ENCODE results near the gene ADAP2.

ADAP2 gene

GRCh38 chr17:30921544-30922196, at the start of gene ADAP2:
ADAP2 (plus strand) TSS chr17:30921945; CDS start chr17:30922015, 70 bp downstream.
- H3K27me3 ChIP-seq (replicated peaks; ENCODE audit: control insufficient read depth, insufficient read depth, low read length), result no peaks in the 10 kb centered on the region; the same call in 1 of the 2 replicates
- peak; percentile 40 for DNase-seq (ENCODE audit: extremely low read depth, insufficient read length)
- H3K36me3 ChIP-seq (ENCODE audit: control insufficient read depth, insufficient read depth, low read length), result no peaks in the 10 kb centered on the region
- TF ChIP-seq CTCF (IDR thresholded peaks at IDR 0.05; ENCODE audit: insufficient read depth, low read length, poor library complexity, severe bottlenecking), result no peak
- peak within 1 kb of the TSS; percentile 52 for H3K4me3 ChIP-seq (replicated peaks; ENCODE audit: low read depth, low read length)

- Histone ChIP-seq H3K27me3 (replicated peaks; ENCODE audit: control insufficient read depth, insufficient read depth, low read length) (no peaks in the 10 kb centered on the region), H3K36me3 (ENCODE audit: control insufficient read depth, insufficient read depth, low read length) (peaks cover 4% of the 10 kb centered on the region), H3K4me3 (replicated peaks; ENCODE audit: low read depth, low read length) (no peak overlapping the region)
- no peak for TF ChIP-seq CTCF (IDR thresholded peaks at IDR 0.05; ENCODE audit: insufficient read depth, low read length, poor library complexity, severe bottlenecking)
- no peak for DNase-seq (ENCODE audit: extremely low read depth, insufficient read length)
These were observed 35.6 kb upstream of the ADAP2 start for GRCh38 chr17:30886187-30886586.

- no peaks in the 10 kb centered on the region for H3K27me3 ChIP-seq (replicated peaks; ENCODE audit: control insufficient read depth, insufficient read depth, low read length)
- H3K36me3 ChIP-seq (ENCODE audit: control insufficient read depth, insufficient read depth, low read length), result peaks cover 4% of the 10 kb centered on the region; the same call in 1 of the 2 replicates
- H3K4me3 ChIP-seq (replicated peaks; ENCODE audit: low read depth, low read length), result no peak overlapping the region
- DNase-seq (ENCODE audit: extremely low read depth, insufficient read length), result no peak
- no peak for TF ChIP-seq CTCF (IDR thresholded peaks at IDR 0.05; ENCODE audit: insufficient read depth, low read length, poor library complexity, severe bottlenecking)
These were observed 27.5 kb upstream of the ADAP2 start for GRCh38 chr17:30894236-30894635.

GRCh38 chr17:30897311-30897710, 24.4 kb upstream of the ADAP2 start:
- no peak for TF ChIP-seq CTCF (IDR thresholded peaks at IDR 0.05; ENCODE audit: insufficient read depth, low read length, poor library complexity, severe bottlenecking)
- H3K27me3 ChIP-seq (replicated peaks; ENCODE audit: control insufficient read depth, insufficient read depth, low read length), result no peaks in the 10 kb centered on the region
- no peak overlapping the region for H3K4me3 ChIP-seq (replicated peaks; ENCODE audit: low read depth, low read length)
- H3K36me3 ChIP-seq (ENCODE audit: control insufficient read depth, insufficient read depth, low read length), result peaks cover 6% of the 10 kb centered on the region; the same call in 1 of the 2 replicates
- DNase-seq (ENCODE audit: extremely low read depth, insufficient read length), result no peak

- no peaks in the 10 kb centered on the region for H3K27me3 ChIP-seq (replicated peaks; ENCODE audit: control insufficient read depth, insufficient read depth, low read length)
- peak; percentile 32 for DNase-seq (ENCODE audit: extremely low read depth, insufficient read length)
- no peak for TF ChIP-seq CTCF (IDR thresholded peaks at IDR 0.05; ENCODE audit: insufficient read depth, low read length, poor library complexity, severe bottlenecking)
- no peaks in the 10 kb centered on the region for H3K36me3 ChIP-seq (ENCODE audit: control insufficient read depth, insufficient read depth, low read length)
- H3K4me3 ChIP-seq (replicated peaks; ENCODE audit: low read depth, low read length), result peak overlapping the region; percentile 84
These were observed 16.0 kb upstream of the ADAP2 start for GRCh38 chr17:30905742-30906100.
